COLO829 (cell line): ENCODE measurements around the gene SYCE1.
"Not testable (repeated sequence)": the region's sequence is repeated elsewhere in the genome, so short reads cannot be mapped to it uniquely, and the experiment has no call there.

ENCODE experiments used
- DNase-seq: peaks from one replicate; pipeline ENCODE4 v3.0.0; 2012; ENCODE audit warnings: low spot score

The SYCE1 gene

DNA sequence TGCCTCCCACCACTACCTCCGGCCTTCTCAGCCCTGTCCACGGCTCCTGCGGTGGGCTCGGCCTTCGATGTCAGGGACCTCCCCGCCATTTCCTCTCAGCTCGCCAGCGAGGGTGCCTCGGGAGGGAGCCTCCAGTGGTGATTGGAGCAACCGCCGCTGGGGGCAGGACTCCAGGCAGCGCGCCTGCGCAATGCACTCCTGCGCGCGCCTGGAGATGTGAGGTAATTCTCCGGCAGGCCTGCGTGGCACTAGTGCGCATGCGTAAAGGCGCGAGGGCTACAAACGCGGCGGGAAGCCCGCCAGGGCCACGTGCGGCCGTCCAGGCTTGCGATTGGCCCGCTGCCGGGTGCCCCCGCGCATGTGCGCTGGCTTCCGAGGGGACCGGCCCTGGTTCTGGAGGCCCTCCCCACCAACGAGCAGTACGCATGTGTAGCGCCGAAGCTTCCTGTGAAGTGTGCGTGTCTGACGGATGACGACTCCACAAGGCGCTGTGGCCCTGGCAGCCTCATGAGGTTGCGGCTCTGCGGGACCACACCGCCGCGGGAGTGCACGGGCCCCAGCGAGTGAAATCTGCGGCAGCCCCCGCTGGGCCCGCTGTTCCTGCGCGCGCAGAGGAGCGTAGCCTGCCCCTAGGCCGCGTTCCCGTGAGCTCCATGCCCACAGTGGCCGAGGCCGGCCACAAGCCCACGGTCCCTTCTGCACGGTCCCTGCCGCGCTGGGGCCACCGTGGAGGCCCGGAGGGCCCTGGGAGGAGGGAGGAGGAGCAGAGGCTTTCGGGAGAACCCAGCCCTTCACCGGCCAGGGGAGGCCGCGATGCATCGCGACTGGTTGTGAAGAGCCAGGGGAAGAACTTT is at the start of gene SYCE1:
Gene SYCE1, minus strand, starts transcription at position 143 of the 854 bp plus-strand sequence. Its CDS starts 54 bp downstream, at position 89.
- no peak for DNase-seq

DNA sequence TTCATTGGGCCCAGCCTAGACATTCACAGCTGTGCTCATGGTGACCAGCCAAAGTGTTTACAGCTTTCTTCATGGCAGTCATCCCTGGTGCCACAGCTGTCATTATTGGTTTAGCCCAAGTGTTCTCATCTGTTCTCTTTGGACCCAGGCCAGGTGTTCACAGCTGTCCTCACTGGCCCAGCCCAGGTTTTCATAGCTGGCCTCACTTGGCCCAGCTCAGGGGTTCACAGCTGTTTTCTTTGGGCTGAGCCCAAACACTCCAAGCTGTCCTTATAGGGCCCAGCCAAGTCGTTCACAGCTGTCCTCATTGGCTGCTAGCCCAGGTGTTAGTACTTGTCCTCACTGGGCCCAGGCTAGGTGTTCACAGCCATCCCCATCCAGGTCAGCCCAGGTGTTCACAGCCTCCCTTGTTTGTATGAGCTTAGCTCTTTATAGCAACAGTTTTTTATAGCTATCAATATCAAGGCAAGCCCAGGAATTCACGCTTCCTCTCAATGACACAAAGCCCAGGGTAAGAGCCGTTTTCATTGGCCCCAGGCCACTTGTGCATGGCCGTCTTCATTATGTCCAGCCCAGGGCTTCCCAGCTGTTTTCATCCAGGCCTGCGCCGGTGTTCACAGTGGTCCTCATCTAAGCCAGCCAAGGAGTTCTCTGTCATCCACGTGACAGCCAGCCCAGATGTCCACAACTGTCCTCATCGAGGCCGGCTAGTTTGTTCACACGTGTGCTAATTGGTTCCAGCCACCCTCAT is 49.6 kb upstream of the SYCE1 start:
- no peak for DNase-seq

DNA sequence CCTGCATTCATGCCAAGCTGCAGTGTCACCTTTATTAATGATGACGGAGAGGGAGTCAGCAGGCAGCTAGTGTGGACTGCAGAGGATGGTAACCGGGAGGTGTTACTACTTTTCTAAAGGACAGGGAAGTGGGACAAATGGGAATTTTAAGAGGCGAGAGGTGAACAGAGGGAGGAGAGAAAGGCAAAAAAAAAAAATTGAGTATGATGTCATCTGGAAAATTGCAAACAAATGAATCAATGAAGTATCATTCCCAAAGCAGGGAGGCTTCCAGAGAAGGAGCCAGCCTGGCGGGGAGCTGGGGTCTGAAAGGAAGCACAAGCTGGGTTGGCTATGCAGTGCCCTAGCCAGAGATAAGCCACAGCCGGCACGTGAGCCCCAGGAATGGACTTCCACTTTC is 48.3 kb upstream of the SYCE1 start:
- no peak for DNase-seq

- DNase-seq, result no peak
These were observed 45.7 kb upstream of the SYCE1 start for GRCh38 chr10:133611079-133611478.

GRCh38 chr10:133608855-133609254 is 43.5 kb upstream of the SYCE1 start:
- peak; percentile 25 for DNase-seq

- not testable (repeated sequence) for DNase-seq
These were observed 38.1 kb upstream of the SYCE1 start for GRCh38 chr10:133603434-133603833.

GRCh38 chr10:133600657-133601056 is 35.3 kb upstream of the SYCE1 start:
- DNase-seq, result no peak

DNA sequence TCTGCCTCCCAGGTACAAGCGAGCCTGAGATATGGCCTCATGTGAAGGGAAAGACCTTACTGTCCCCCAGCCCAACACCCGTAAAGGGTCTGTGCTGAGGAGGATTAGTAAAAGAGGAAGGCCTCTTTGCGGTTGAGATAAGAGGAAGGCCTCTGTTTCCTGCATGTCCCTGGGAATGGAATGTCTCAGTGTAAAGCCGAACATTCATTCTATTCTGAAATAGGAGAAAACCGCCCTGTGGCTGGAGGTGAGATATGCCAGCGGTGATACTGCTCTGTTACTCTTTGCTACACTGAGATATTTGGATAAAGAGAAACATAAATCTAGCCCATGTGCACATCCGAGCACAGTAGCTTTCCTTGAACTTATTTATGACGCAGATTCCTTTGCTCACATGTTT is 34.5 kb upstream of the SYCE1 start:
- not testable (repeated sequence) for DNase-seq

- no peak for DNase-seq
These were observed 27.3 kb upstream of the SYCE1 start for GRCh38 chr10:133592716-133593115.

- no peak for DNase-seq
These were observed 25.6 kb upstream of the SYCE1 start for GRCh38 chr10:133590970-133591359.

GRCh38 chr10:133590226-133590969 is 25.0 kb upstream of the SYCE1 start:
- DNase-seq, result no peak

- not testable (repeated sequence) for DNase-seq
These were observed 11.7 kb upstream of the SYCE1 start for GRCh38 chr10:133577037-133577436.

DNA sequence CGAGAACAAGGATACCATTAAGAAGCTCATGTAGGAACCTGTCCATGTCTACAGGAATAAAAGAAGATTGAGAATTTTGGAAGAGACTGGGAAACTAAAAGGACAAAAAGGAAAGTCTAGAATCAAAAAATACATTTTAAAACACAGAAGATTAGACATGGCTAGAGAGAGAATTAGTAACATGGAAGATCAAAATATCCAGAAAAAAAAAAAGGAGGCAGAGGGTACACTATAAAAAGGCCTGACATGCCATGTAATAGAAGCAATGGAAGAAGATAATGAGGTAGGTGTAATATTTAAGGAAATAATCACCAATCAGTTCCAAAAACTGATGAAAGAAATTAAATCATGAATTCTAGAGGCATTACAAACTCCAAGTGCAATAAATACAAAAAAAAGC is 8.1 kb upstream of the SYCE1 start:
- DNase-seq, result not testable (repeated sequence)

DNA sequence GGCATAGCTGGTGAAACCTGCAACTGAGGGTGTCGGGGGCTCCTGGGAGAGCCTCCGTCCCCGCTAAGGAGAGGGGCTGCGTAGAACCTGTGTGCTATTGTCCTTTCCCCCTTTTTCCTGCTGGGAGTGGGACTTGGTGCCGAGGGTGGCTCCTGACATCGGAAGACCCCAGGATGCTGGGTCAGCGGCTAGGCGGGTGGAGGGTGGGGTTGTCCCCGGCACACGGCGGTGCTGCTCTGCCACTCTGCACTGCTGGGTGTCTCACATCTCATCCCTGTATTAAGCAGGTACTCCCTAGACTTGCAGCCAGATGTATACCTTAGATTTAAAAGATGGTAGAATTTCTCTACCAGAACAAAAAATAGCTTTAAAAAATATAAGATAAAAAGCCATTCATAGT is 6.7 kb upstream of the SYCE1 start:
- DNase-seq, result not testable (repeated sequence)

DNA sequence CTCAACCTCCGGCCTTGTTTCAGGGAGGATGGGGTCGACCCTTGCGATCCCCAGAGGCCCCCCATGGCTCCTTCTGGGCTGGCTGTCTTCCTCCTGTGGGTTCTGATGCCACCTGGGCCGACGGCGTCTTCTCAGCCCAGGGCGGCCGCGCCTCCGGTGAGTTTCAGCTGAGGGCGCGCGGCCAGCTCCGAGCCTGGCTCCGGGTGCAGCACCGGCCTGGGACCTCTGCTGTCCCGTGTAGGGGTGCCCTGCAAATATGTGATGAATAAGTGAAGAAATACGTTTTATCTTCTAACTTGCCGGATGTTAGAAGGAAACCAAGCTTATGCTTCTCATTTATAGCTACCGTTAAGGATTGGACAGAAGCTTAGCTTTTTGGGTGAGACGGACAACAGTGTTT is 4.4 kb upstream of the SYCE1 start:
- not testable (repeated sequence) for DNase-seq

- not testable (repeated sequence) for DNase-seq
These were observed 3.6 kb upstream of the SYCE1 start for GRCh38 chr10:133568831-133569527.

- no peak for DNase-seq
These were observed 2.9 kb upstream of the SYCE1 start for GRCh38 chr10:133568287-133568614.

- no peak for DNase-seq
These were observed 2.4 kb upstream of the SYCE1 start for GRCh38 chr10:133567609-133568286.

GRCh38 chr10:133567119-133567518 is 1.7 kb upstream of the SYCE1 start:
- DNase-seq, result no peak

DNA sequence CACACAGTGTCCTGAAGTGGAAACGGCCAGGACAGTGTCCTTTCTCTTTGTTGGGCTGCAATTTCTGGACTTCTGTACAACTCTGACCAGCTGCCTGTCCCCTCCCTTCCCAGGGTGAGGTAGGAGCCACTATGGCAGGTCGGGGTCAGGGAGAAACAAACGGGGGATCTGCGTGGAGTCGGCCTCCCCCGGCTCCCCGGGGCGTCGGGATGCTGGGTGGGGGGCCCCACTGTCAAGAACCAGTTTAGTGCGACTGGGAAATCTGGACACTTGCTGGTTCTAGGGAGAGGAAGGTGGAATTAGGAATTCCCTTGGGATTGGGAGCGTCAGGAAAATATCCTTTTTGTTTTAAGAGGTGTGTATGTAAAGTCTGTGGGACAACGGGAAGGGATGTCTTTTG is 567 bp downstream of the SYCE1 start:
- DNase-seq, result no peak

DNA sequence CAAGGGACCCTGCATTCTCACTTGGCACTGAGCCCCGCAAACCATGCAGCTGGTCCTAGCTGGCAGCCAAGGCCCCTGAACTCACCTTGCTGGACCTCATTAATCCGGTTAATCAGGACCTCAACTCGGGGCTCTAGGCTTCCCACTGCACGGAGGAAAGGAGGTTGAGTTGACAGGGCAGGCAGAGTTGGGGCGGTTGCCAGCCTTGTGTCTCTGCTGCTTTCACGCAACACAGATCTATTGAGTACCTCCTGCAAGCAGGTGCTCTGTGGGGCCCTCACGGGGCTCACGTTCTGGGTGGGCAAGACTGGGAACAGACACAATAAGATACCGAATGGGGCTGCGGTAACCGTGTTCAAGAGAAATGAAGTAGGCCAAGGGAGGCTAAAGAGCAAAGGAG is 6.2 kb downstream of the SYCE1 start:
- no peak for DNase-seq
